IPS DF 19.7 (cell line): Measurements from ENCODE around the gene GLRX5.

Source experiments
- DNase-seq: peaks from one replicate; pipeline ENCODE4 v3.0.0-alpha.2; 2013; ENCODE audit warnings: low read depth, low spot score

GLRX5 gene

GRCh38 chr14:95534299-95535225 lies at the start of gene GLRX5:
Gene GLRX5 (plus strand): TSS chr14:95535050. CDS start chr14:95535090, 40 bp downstream.
- DNase-seq, result peak; percentile 99

DNA sequence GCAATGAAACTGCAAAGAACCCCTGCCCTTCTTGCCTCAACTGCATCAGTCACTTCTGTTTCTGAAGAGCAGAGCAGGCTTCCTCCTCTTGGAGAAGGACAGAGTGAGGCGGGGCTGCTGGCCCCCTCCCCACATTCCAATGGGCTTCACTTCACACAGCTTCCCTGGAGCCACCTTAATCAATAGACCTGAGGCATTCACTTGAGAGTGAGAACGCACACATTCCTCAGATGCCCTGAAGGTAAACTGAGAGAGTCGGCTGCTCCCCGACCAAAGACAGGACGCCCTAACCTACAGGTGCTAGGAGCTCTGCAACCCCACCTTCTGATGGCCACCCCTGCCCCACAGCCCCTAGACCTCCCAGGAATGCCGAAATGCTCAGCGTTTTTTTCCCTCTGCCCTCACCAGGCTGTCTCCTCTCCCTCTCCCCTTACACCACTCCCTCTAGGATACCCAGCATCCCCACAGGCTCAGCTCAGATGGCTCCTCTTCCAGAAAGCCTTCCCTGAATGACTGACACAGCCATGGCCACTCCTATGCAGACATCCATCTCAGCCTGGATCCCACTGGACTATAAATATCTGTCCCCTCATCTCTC lies 49.5 kb upstream of the GLRX5 start:
- no peak for DNase-seq

DNA sequence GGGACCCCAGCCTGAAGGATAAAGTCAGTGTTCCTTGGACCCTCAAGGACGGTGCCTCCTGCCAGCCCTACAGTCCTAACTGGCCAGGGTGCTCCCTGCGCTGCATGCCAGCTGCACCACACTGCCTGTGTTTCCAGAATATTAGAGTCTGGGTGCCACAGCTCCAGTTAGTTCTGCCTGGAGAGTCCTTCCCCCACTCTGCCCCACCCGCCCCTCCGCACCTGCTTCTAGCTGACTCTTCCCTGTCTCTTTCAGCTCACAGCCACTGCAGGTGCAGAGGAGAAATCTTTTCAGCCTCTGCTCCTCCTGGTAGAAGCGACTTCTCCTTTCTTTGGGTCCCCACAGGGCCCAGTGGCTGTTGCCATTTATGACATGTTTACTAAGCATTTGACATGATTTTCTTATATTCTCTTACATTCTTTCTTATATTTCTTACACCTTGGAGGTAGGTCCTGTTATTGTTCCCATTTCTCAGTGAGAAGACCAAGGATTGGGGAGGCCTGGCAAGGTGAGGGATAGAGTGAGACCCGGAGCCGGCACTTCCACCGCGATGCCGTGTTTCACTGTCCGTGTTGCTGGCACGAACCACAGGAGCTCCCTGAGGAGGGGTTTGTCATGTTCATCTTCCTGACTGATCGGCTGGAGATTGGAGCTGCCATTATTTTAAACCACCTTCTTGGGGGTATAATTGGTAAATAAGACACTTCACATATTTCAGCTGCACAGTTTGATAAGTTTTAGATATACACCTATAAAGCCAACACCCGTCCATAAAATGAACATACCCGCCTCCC lies 47.8 kb upstream of the GLRX5 start:
- DNase-seq, result no peak

- DNase-seq, result no peak
Observed at GRCh38 chr14:95487669-95488084, 47.2 kb upstream of the GLRX5 start.

DNA sequence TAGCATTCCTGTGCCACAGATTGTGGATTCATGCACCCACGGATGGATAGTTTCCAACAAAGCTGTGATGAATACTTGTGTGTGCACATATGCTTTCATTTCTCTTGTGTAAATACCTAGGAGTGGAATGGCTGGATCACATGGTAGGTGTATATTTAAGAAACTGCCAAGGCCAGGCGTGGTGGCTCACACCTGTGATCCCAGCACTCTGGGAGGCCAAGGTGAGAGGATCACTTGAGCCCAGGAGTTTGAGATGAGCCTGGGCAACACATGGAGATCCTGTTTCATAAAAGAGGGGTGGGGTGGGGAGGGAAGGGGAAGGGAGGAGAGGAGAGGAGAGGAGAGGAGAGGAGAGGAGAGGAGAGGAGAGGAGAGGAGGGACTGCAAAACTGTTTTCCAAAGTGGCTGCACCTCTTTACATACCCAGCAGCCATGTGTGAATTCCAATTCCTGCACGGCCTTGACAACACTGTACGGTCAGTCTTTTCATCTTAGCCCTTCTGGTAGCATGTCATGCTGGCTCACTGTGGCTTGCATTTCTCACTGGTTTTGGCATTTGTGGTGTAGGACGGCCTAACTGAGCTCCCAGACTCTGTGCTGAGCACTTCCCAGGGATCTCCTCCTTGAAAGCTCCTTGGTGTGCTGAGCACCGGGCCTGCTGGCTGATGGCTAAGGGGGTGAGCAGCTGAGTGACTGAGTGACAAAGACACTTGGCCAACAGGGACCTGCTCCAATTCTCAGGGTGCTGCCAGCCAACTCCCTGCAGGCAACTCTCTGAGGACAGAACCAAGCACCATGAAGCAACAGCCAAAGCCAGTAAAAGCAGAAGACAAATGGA lies 46.3 kb upstream of the GLRX5 start:
- no peak for DNase-seq

- no peak for DNase-seq
Observed at GRCh38 chr14:95489214-95490137, 45.4 kb upstream of the GLRX5 start.

DNA sequence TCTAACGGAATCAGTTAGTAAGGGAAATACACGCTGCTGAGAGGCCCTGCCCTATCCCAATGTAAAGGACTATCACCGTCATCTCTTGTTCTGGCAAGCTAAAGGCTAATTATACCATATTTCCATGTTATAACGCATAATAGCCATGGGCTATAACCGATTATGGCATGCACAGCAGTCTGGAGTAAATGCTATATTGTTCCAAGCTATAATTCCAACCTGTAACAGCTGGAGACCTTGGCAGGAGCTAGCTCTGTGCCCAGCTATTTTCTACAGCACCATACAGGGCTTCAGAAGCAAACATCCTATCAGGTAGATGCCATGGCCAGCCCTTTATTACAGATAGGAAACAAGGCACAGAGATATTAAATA lies 44.7 kb upstream of the GLRX5 start:
- no peak for DNase-seq

DNA sequence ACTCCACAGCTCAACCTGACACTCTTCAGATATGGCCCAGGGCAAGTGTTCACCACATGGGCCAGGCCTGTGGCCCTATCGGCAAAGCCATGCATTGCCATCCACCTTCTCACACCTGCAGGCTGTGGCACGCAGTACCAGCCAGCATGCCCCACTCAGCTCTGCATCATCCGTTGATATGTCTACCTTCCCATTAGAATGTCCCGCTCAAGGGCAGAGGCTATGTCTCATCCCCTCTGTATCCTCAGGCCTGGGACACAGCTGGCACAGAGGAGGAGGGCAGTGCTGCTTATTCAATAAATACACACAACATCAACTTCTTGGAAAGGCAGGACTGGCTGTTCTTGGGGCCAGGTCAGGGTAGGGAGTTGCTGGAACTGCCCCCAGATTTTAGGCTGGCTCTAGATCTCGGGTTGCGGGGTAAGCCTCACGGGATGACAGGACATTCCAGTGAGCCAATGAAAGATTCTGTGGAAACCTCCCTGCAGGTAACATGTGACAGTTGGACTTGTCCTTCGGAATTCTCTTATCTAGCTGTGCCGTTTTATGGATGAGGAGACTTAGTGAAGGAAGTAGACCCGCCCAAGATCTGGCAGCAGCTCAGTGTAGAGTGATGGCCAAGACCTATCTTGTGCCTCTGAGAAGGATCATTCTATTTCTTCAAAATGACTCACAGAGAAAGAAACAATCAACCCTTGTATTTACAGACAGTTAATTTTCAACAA lies 44.0 kb upstream of the GLRX5 start:
- DNase-seq, result no peak

DNA sequence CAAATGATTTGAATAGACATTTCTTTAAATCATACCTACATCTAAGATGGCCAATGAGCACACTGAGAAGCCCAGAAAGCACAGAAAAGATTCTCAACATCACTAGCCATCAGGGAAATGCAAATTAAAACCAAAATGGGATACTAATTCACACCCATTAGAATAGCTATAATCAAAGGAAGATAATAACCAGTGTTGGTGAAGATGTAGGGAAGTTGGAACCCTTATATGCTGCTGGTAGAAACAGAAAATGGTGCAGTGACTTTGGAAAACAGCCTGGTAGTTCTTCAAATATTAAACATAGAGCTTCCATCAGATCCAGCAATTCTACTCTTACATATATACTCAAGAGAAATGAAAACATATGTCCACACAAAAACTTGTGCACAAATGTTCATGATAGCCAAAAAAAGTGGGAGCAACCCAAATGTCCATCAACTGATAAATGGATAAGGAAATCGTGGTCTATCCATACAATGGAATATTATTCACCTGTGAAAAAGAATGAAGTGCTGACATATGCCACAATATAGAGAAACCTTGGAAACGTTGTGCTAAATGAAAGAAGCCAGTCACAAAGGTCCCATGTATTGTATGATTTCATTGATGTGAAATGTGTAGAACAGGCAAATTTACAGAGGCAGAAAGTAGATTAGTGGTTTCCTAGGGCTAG lies 42.8 kb upstream of the GLRX5 start:
- DNase-seq, result no peak

GRCh38 chr14:95493503-95493902 lies 41.3 kb upstream of the GLRX5 start:
- no peak for DNase-seq

- no peak for DNase-seq
Observed at GRCh38 chr14:95493976-95494375, 40.9 kb upstream of the GLRX5 start.

DNA sequence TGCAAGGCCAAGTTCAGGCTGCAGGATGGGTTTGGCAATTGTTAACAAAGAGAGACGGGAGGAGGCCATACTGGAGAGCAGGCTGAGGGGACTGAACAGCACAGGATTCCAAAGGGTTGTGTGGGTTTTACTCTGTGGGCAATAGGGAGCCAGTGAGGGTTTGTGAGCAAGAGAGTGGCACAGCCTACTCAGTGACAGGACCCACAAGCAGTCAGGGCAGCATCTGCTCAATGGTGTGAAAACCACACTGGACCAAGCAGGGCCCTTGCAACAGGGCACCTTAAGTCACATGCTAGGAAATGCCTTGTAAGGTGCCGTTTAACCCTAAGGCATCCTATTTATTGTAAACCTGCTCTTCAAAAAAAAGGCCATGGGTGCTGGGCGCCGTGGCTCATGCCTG lies 40.4 kb upstream of the GLRX5 start:
- DNase-seq, result no peak

- DNase-seq, result no peak
Observed at GRCh38 chr14:95495076-95495475, 39.8 kb upstream of the GLRX5 start.

DNA sequence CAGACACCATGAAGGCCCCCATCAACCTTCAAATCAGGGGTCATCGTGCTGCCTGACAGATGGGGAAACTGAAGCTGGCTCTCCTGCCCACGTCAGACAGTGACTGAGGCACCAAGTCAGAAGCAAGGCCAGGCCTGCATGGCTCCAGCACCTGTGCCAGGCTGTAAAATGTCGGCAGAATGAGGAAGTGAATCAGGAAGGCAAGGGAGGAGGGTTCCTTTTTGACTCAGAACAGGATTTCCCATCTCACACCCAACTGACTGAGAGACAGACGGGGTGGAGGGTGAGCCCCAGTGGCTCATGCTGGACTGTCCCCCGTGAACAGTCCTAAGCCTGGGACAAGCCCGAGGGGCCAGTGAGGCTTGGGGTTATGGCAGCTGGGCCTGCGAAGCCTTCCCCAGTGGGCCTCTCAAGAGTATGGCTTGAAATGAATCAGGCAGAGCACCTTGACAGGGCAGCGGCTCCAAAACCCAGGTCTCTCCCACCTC lies 39.3 kb upstream of the GLRX5 start:
- no peak for DNase-seq

DNA sequence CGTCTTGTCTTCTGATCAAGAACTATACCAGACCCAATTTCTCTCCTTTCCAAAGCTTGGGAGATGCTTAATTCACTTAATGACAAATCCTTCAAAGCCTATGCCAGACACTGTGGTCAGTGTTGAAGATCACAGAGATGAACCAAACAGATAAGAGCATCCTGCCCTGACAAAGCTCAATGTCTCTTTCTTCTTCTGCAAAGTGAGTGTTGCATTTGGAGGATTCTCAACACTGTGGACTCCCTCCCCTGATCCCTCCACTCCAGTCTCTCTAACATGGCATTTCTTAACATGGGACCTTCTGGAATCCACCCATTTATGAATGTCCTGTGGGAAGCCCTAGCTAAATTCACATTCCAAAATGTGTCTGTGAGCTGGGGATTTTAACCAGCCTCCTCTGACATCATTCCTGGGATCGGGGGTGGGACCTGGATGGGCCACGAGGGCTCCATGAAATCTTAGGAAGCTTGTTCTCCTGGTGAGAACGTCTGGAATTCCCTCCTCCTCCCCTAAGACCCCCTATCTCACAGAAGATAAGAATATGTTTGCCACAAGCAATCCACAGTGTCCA lies 38.7 kb upstream of the GLRX5 start:
- DNase-seq, result no peak

- no peak for DNase-seq
Observed at GRCh38 chr14:95496690-95497259, 38.1 kb upstream of the GLRX5 start.

GRCh38 chr14:95497561-95498011 lies 37.3 kb upstream of the GLRX5 start:
- no peak for DNase-seq
